GM11168 (cell line): ENCODE measurements around the gene SMG1.
"Not testable (repeated sequence)": the region's sequence is repeated elsewhere in the genome, so short reads cannot be mapped to it uniquely, and the experiment has no call there.

Source experiments
- in situ Hi-C: fragments of 300-500 bp; cut with MboI; formaldehyde crosslinking; loops from one replicate; pipeline ENCODE4 v1.12.0; 2022; ENCODE audit warnings: low sequenced_read_pairs; ENCODE audit not compliant: unreplicated experiment

Gene SMG1

DNA sequence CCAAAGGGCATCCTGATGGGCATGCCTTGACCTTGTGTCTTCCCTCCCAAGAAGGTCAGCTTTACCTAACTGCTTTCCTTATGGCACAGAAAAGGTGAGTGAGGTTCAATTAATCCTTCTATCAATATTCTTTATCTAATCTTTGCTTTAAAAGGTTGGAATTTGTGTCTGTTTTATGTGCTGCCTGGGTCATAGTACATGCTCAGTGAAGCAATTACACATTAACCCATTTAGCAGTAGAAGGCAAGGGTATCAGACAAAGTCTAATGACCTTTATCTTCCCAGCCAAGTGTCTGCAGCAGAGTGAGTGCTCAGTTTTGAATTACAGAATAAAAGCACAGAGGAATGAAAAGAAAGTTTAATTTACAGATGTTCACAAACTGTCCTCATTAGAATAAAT, 63.3 kb downstream of the SMG1 start:
- in situ Hi-C loops: not testable (repeated sequence)

DNA sequence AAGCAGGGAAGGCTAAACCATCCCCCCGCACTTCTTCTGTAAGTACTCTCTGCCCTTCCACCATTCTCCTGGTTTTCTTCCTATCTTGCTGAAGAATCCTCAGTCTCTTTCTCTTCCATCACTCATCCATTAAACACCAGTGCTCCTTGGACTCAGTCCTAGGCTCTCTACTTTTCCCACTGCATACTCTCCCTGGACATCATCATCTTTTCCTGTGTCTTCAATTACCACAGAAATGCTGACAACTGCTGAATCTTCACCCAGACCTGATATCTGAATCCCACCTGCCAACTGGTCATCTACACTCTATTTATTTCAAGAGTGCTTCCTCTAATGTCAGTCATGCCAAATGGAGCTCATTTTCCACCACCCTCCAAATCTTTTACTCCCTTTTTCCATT, 71.0 kb downstream of the SMG1 start:
- in situ Hi-C loops: no loop called here

DNA sequence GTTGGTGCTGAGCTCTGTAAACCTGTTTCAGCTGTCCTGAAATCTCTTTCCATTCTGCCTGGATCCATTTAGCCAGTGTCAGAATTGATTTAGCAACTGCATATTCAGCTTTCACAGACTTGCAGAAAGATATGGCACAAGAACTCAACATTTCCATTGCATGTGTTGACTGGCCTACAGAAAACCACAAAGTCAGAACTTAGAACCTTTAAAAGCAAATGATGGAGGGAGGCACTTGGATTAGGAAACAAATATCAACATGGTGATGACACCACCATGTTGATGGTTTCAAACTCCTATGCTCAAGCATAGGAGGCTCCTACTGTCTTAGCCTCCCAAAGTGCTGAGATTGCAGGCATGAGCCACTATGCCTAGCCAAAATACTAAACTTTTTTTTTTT, 72.5 kb downstream of the SMG1 start:
- in situ Hi-C loops: no loop called here

GRCh38 chr16:18852647-18853046, 73.6 kb downstream of the SMG1 start:
- in situ Hi-C loops: no loop called here

GRCh38 chr16:18846416-18846815, 79.8 kb downstream of the SMG1 start:
- in situ Hi-C loops: no loop called here

GRCh38 chr16:18842565-18842964, 83.6 kb downstream of the SMG1 start:
- in situ Hi-C loops: no loop called here

GRCh38 chr16:18841833-18842525, 84.2 kb downstream of the SMG1 start:
- in situ Hi-C loops: no loop called here

- in situ Hi-C loops: no loop called here
Observed at GRCh38 chr16:18839555-18839954, 86.7 kb downstream of the SMG1 start.

- in situ Hi-C loops: no loop called here
Observed at GRCh38 chr16:18836702-18837101, 89.5 kb downstream of the SMG1 start.

DNA sequence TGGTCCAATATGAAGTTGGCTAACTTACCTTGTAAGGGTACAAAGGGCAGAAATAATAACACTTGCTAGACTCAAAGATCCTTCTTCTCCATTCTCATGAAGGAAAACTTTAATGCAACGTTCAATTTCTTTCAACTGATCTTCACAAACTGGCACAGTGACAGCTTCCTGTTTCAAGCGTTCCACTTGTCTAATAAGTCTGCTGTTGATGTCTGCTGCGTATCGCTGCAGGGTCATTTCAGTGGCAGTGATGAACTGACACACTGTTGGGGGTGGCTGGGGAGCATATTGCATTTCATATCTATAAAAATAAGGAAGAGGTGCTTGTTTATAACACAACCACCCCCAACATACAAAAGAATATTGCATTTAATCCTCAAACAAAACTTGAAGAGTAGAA, 91.3 kb downstream of the SMG1 start:
- in situ Hi-C loops: no loop called here

GRCh38 chr16:18833707-18834505, 92.3 kb downstream of the SMG1 start:
- in situ Hi-C loops: no loop called here

DNA sequence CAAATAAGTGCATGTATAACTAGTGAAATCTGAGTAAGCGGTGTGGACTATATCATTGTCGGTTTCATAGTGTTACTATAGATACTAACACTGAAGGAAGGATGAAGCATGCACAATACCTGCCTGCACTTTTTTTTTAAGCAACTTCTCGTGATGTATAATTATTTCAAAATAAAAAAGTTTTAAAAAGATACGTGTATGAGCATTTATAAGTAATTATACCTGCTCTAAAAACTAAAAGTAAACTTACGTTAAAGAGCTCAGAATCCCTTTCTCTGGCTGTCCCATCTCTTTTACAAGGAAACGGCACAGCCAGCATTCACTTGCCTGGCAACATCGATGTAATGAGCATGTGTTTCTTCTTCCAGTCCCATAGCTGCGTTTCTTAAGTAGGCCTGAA, 93.6 kb downstream of the SMG1 start:
- in situ Hi-C loops: no loop called here

DNA sequence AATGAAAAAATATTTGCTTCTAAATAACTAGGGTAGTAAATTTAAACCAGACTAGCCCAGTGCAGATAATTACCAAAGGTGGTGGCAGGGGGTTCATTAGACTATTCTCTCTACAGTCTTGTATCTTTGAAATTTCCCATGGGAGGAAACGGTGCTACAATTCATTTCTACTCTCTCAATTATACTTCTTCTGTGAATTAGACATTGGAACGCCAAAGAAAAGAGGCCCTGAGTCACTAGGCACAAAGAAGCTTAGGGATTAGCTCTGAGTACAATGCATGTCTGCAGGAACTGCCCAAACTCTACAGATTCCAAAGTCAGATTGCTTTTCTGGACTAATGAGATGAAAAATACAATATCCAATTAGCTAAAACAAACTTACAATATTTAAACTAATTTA, 94.2 kb downstream of the SMG1 start:
- in situ Hi-C loops: no loop called here

GRCh38 chr16:18829251-18829650, 97.0 kb downstream of the SMG1 start:
- in situ Hi-C loops: no loop called here

GRCh38 chr16:18827890-18828289, 98.3 kb downstream of the SMG1 start:
- in situ Hi-C loops: no loop called here

GRCh38 chr16:18816286-18816685, 109.9 kb downstream of the SMG1 start:
- in situ Hi-C loops: no loop called here

GRCh38 chr16:18811925-18812324, 114.3 kb downstream of the SMG1 start:
- in situ Hi-C loops: no loop called here

- in situ Hi-C loops: no loop called here
Observed at GRCh38 chr16:18809165-18809564, 117.0 kb downstream of the SMG1 start.

DNA sequence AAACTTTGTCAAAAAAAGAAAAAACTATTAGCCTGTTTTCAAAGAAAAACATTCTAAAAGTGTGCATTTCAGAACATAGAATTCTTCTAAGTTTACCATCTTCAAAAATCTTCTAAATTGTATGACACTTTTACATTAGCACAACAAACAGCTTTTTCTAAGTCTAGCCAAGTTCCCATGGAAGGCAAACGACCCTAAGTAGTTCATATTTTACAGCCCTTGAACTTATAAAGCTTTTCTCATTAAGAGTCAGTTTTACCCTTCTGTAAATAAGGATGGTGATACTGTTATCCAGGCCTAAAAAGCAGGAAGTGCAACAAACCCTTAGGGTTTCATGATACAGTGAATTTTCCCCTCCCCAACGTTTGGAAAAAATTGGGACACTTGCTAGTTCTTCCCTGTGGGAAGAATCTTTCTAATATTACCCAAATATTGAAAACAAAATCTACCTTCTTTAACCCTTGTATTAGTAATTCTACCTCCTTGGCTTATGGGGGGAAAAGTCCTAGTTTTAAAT, 120.9 kb downstream of the SMG1 start:
- in situ Hi-C loops: no loop called here

- in situ Hi-C loops: no loop called here
Observed at GRCh38 chr16:18804540-18804939, 121.7 kb downstream of the SMG1 start.

GRCh38 chr16:18803569-18804462, 122.4 kb downstream of the SMG1 start:
- in situ Hi-C loops: no loop called here
